Measurements from ENCODE around the gene NKRF. TPM values are rescaled to one million over a fixed set of nuclear protein-coding genes. Genes with fewer than 3 reads are reported as not detected.

NKRF gene
- polyA plus RNA-seq, 1 of the 3 experiments (the other 2 are of a cell fraction), result 3.2 TPM

- no peaks in the 10 kb centered on the region for H3K9me2 ChIP-seq
- peaks cover 6% of the 10 kb centered on the region; the same call in 1 of the 2 replicates for H3K27me3 ChIP-seq (ENCODE audit: insufficient read depth)
- H3K27ac ChIP-seq (ENCODE audit: low read depth in 2 of 2, low read length in 1 of 2), result no peak overlapping the region
- ChIA-PET CTCF (no interaction called here), POLR2A (no interaction called here)
- H3K79me2 ChIP-seq (ENCODE audit: insufficient read depth), result no peaks in the 10 kb centered on the region
- H3K4me3 ChIP-seq (ENCODE audit: low read depth in 2 of 2, low read length in 1 of 2), result no peak overlapping the region
- H3K36me3 ChIP-seq (replicated peaks in 1 of 2; ENCODE audit: control insufficient read depth in 1 of 2, insufficient read depth in 2 of 2, low read length in 1 of 2), result no peaks in the 10 kb centered on the region
- no peaks in the 10 kb centered on the region for H4K20me1 ChIP-seq (ENCODE audit: insufficient read depth)
- no peaks in the 10 kb centered on the region for H3K4me1 ChIP-seq (ENCODE audit: control insufficient read depth in 1 of 2, insufficient read depth in 2 of 2, low read depth in 1 of 2, low read length in 1 of 2)
- H3K4me2 ChIP-seq, result no peak overlapping the region
- no peak overlapping the region for H2AFZ ChIP-seq (ENCODE audit: low read depth)
- H3K9me3 ChIP-seq, result no peaks in the 10 kb centered on the region
- WGBS (ENCODE audit: low lambda C conversion rate), result 48% methylated on average over 4 of the region's 4 CpGs
- no peak overlapping the region for H3K9ac ChIP-seq
- no peak for DNase-seq
- TF ChIP-seq MXI1 (IDR thresholded peaks at IDR 0.05; ENCODE audit: low read depth, low read length) (no peak), IRF3 (IDR thresholded peaks at IDR 0.05; ENCODE audit: low read depth, low read length) (no peak), NFIC (IDR thresholded peaks at IDR 0.05; ENCODE audit: borderline replicate concordance) (no peak), SMC3 (IDR thresholded peaks at IDR 0.05; ENCODE audit: low read depth, low read length) (no peak), RAD21 (IDR thresholded peaks at IDR 0.05; ENCODE audit: low read length) (no peak), USF2 (IDR thresholded peaks at IDR 0.05; ENCODE audit: borderline replicate concordance, low read depth, low read length) (no peak), FOXM1 (IDR thresholded peaks at IDR 0.05; ENCODE audit: low read depth) (no peak), ZBTB33 (IDR thresholded peaks at IDR 0.05; ENCODE audit: borderline replicate concordance, low read depth) (no peak), SIN3A (IDR thresholded peaks at IDR 0.05; ENCODE audit: borderline replicate concordance, low read depth, low read length) (no peak)
- H3F3A ChIP-seq (replicated peaks; ENCODE audit: insufficient read depth), result no peaks in the 10 kb centered on the region
Measured at GRCh38 chrX:119646515-119646914, 40.3 kb upstream of the NKRF start.

- DNase-seq, result no peak
- Histone ChIP-seq H3K9ac (no peak overlapping the region), H3K36me3 (replicated peaks in 1 of 2; ENCODE audit: control insufficient read depth in 1 of 2, insufficient read depth in 2 of 2, low read length in 1 of 2) (peaks cover 0 to 4% of the 10 kb centered on the region in 2 experiments), H3F3A (replicated peaks; ENCODE audit: insufficient read depth) (no peaks in the 10 kb centered on the region), H3K9me2 (no peaks in the 10 kb centered on the region), H3K9me3 (no peaks in the 10 kb centered on the region), H3K79me2 (ENCODE audit: insufficient read depth) (no peaks in the 10 kb centered on the region), H2AFZ (ENCODE audit: low read depth) (no peak overlapping the region), H3K4me2 (no peak overlapping the region), H3K27me3 (ENCODE audit: insufficient read depth) (peaks cover 6% of the 10 kb centered on the region; the same call in 1 of the 2 replicates), H3K27ac (ENCODE audit: low read depth in 2 of 2, low read length in 1 of 2) (no peak overlapping the region), H3K4me1 (ENCODE audit: control insufficient read depth in 1 of 2, insufficient read depth in 2 of 2, low read depth in 1 of 2, low read length in 1 of 2) (no peaks in the 10 kb centered on the region), H4K20me1 (ENCODE audit: insufficient read depth) (no peaks in the 10 kb centered on the region), H3K4me3 (ENCODE audit: low read depth in 2 of 2, low read length in 1 of 2) (no peak overlapping the region)
- CTCF ChIA-PET, result no interaction called here
- POLR2A ChIA-PET, result no interaction called here
- 43% methylated on average over 8 of the region's 8 CpGs for WGBS (ENCODE audit: low lambda C conversion rate)
- no peak for TF ChIP-seq TCF12 (IDR thresholded peaks at IDR 0.05)
- TF ChIP-seq MAX (IDR thresholded peaks at IDR 0.05; ENCODE audit: low read depth), result no peak
- TF ChIP-seq PBX3 (IDR thresholded peaks at IDR 0.05), result no peak
- TF ChIP-seq YY1 (IDR thresholded peaks at IDR 0.05; ENCODE audit: low read depth), result no peak
- TF ChIP-seq RFX5 (IDR thresholded peaks at IDR 0.05; ENCODE audit: low read length), result no peak
- no peak for TF ChIP-seq JUND (IDR thresholded peaks at IDR 0.05)
- TF ChIP-seq FOXJ3 (CRISPR knock-in tag; IDR thresholded peaks at IDR 0.05), result no peak
- no peak for TF ChIP-seq FOSL2 (IDR thresholded peaks at IDR 0.05; ENCODE audit: borderline replicate concordance, low read depth)
- no peak for TF ChIP-seq USF1 (IDR thresholded peaks at IDR 0.05; ENCODE audit: borderline replicate concordance, low read depth)
- no peak for TF ChIP-seq TEAD4 (IDR thresholded peaks at IDR 0.05; ENCODE audit: borderline replicate concordance, insufficient read depth)
- no peak for TF ChIP-seq POLR2AphosphoS5 (IDR thresholded peaks at IDR 0.05; ENCODE audit: low read depth, low read length)
Measured at GRCh38 chrX:119643696-119644095, 37.5 kb upstream of the NKRF start.

Measured in SK-N-SH (cell line).